Vagina (tissue), 2 donors: ENCODE data around the gene HOXA7.
A peak's percentile ranks its signal among the peaks of the same experiment; 100 is the strongest.

Experiments used
- CTCF ChIP-seq, 3 experiments: fragments of 450-650 bp in 2 of 3; fragments of 200-600 bp in 1 of 3; sonication (generic) in 1 of 3; IDR thresholded peaks; one replicate each; pipeline ENCODE4 v1.5.1; 2017 to 2019; ENCODE audit warnings: antibody characterized with exemption in 3 of 3, mild to moderate bottlenecking in 2 of 3, moderate library complexity in 2 of 3
- POLR2A ChIP-seq, 2 donors: fragments of 450-650 bp; IDR thresholded peaks; one replicate each; pipeline ENCODE4 v1.6.1; 2017; ENCODE audit warnings: antibody characterized with exemption in 2 of 2, mild to moderate bottlenecking in 2 of 2, moderate library complexity in 2 of 2
- POLR2AphosphoS5 ChIP-seq, 2 donors: sonication (generic); formaldehyde crosslinking; IDR thresholded peaks; one replicate each; pipeline ENCODE4 v1.9.0; 2017; ENCODE audit warnings: antibody characterized with exemption in 2 of 2, mild to moderate bottlenecking in 2 of 2, low read depth in 1 of 2; ENCODE audit not compliant: insufficient read depth in 1 of 2

GRCh38 chr7:27202018-27202861 lies 45.8 kb upstream of the HOXA7 start:
- TF ChIP-seq CTCF (IDR thresholded peaks at IDR 0.05) = no peak
- TF ChIP-seq POLR2A (IDR thresholded peaks at IDR 0.05) = no peak
- peak in 1 of 2 donors; percentile 62 for TF ChIP-seq POLR2AphosphoS5 (IDR thresholded peaks at IDR 0.05; ENCODE audit: insufficient read depth in 1 of 2, low read depth in 1 of 2)
